Stimulated activated CD8-positive, alpha-beta memory T cell treated with anti-CD3 and anti-CD28 coated beads, Interleukin-15, amount 100 ng/mL, for 48 hours (primary cell): ENCODE data around the gene TMEM266.
A peak's percentile ranks its signal among the peaks of the same experiment; 100 is the strongest.

ENCODE experiments used
- DNase-seq, 2 donors: peaks; one replicate each; pipeline ENCODE4 v3.0.0-alpha.2; 2020; ENCODE audit warnings: low read depth in 2 of 2

TMEM266 gene

DNA sequence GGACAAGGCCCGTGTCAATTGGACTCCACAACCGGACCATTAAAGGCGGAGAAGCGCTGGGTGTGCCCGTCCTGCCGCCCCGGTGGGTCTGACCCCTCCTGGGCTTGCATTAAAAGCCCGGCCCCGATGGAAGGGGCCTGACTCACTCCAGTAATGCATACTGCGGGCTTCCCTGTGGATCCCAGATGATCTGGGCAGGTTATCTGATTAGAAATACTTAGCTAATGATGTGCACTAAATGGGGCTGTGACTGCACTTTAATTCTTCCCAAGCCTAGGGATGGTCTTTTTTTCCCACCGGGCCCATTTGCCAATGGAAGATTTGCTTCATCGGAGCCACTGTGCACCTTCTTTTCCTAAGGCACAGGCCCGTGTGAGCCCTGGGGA is 124.9 kb downstream of the TMEM266 start:
- no peak for DNase-seq

DNA sequence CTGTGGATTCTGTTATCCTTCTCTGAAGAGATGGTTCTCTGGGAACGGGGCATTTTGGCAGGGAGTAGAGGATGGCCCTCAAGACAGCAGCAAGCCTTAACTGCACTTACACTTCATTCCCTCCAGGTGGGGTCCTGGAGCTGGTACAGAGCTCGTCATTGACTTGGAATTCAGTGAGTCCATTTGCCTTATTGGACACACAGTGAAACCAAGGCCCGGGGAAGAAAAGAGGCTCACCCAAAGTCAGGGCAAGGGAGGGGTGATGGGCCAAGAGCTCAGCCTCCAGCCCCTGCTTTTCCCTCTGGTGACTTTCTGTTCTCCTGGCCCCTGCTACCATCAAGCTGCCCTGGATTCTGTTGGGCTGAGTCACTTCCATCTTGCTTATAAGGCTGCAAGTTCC is 125.9 kb downstream of the TMEM266 start:
- DNase-seq, result no peak

DNA sequence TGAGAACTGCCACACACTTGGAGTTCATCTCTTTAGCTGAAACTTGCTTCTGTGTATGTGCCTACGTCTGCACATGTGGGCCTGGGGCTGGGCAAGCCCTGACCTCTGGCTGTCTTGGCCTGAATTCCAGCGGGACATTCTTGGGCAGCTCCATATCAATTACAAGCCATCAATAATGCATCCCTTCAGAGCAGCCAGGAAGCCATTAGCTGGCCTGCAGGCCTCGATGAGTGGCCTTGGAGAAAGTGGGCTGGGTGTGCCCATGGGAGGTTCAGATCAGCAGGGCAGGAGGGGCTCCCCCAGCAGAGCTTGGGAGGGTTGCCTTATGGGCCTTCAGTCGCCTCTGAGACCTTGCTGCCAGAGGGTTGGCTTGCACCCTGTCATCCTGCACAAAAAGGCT is 127.4 kb downstream of the TMEM266 start:
- no peak for DNase-seq

DNA sequence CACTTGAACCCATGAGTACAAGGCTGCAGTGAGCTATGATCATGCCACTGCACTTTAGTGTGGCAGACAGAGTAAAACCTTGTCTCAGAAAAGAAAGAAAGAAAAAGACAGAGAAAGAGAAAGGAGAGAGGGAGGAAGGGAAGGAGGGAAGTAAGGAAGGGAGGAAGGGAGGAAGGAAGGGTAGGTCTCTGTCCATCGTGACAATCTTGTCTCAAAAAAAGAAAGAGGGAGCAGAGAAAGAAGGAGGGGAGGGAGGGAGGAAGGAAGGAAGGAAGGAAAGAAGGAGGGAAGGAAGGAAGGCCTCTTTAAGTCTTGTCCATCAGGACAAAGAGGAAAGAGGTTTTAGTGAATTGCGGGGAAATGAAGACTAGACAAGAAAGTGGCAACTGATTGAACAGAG is 129.3 kb downstream of the TMEM266 start:
- no peak for DNase-seq

DNA sequence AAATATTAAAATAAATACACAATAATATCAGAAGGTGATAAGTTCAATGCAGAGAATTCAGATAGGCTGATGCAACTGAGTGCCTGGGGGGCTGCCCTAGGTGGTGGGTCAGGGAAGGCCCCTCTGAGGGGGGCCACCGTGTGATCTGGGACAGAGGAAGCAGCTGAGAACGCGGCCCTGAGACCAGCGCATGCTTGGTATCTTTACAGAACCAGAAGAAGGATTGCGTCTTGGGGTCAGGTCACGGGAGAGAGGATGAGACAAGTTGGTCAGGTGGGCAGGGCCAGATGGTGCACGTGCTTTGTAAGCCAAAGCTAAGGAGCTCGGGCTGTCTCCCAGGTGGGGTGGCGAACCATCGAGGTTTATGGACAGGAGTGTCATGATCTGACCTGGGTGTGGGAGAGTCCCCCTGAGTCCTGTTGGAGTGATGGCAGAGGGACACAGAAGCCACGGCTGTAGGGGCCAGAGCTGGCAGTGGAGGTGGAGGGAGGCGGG is 130.3 kb downstream of the TMEM266 start:
- DNase-seq, result no peak

DNA sequence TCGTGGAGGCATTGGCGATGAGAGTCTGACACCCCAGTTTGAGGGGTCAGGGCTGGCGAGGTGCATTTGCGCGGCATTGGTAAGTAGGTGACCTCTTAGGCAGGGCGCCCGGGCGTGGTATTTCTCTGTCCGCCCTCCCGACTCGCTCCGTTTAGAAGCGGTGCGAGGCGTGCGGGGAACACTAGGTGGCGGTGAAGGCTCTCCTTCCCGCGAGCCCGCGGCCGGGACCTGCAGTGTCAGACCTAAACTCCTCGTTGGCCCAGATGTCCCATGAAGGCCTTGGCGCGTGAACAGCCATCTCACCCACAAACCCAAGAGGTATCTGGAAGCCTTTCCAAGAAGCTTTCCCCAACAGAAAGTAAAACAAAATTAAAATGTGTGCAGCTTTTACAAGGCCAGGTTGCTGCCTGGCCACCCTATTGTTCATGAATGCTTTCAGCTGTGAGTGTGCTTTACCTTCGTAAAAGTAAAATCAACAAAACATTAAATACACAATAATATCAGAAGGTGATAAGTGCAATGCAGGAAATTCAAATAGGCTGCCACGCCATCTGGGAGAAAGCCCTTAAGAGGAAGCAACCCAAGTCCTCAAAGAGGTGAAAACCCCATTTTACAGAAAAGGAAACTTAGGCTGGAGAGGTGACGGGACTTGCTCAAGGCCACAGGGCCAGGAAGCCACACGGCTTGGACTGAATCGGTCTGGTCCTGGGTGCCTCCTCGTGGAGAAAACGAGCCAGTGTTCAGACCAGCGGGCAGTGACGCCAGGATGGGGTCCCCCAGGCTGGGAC is 131.2 kb downstream of the TMEM266 start:
- DNase-seq, result peak; percentile 54 to 71

DNA sequence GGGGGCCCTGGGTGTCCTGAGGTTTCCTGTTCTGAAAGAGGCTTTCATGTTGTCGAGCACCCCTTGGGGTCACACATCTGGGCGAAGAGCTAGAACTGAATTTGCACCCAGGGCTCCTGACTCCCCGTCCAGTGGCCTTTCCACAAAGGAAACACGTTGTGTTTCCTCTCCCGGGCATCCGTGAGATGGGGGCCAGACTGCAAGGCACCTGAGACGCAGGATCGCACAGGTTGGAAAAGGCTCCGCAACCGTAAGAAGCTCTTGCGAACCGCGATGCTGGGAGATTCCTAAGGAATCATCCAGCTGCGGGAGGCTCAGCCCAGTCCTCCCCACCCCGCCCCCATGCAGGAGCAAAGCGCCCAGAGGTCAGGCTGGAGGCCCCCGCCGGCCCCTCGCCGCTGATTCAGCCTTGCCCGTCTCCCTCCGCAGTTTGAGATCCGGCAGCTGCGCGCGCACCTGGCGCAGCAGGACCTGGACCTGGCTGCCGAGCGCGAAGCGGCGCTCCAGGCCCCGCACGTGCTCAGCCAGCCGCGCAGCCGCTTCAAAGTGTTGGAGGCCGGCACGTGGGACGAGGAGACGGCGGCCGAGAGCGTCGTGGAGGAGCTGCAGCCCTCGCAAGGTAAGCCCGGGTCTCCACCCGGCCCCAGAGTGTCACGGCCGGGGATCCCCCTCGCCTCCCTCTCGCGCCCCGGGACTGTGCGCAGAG is 131.9 kb downstream of the TMEM266 start:
- no peak for DNase-seq

DNA sequence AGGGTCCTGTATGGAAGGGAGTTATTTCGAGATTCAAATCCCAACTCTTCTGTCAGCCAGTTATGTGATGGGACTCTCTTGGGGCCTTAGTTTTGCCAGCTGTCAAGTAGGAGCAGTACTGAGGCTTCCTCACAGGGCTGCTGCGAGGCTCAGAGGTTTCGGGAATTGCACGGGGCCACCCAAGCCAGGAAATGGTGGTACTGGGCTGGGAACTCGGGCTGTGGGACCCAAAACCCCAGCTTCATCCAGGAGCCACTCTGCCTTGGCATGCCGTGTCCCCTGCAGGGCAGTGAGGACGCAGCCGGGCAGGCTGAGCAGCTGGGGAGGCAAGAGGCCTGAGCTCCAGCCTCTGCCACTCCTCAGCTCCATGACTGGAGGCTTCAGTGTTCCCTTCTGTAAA is 132.9 kb downstream of the TMEM266 start:
- DNase-seq, result no peak

DNA sequence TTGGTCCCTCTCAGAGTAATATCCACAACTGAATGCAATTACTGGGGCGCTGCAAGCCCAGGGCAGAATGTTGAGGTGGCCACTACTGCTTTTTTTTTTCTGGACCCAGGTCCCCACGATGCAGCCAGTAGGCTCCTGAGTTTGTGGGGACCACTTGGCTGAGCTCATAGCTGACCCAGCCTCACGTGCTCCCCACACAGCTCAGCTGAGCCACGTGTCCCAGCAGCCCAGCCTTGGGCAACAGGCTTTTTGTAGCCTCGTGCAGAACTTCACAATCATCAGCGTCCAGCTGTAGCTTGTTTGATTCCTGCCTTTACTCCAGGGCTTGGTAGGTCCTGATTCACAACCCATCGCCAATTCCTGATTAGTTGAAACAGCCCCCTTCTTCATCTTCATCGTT is 134.1 kb downstream of the TMEM266 start:
- no peak for DNase-seq

DNA sequence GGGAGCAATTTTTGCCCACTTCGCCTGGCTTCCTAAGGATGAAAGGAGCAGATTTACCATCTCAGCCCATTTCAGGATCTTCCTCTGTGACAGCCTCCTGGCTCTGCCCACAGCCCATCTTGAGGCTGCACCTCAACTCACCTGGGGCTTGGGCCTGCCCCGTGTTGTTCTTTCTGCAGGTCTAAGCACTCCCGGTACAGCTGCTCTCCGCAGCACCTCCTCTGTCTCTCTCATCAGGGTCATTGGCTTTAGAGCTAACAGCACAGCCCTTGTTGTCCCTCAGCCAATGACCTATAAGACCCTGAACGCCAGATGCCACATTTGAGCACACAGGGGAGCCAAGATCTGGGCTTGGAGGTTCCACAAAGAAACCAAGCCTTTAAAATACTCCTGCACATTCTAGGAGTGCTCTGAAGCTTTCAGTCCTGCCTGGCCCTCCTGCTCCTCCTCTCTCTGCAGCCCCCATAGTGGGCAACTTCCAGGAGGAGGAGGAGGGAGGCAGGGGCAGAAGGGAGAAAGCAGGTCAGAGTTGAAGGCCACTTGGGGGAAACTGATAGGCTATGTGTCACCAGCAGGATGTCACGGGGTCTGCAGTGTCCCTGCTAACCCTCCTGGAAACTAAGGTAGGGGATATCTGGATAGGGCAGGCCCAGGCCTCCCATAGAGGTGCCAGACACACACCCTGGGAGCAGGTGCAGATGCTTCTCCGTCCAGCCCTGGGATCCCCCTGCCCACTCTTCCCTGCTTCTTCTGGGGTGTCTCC is 135.9 kb downstream of the TMEM266 start:
- no peak for DNase-seq

DNA sequence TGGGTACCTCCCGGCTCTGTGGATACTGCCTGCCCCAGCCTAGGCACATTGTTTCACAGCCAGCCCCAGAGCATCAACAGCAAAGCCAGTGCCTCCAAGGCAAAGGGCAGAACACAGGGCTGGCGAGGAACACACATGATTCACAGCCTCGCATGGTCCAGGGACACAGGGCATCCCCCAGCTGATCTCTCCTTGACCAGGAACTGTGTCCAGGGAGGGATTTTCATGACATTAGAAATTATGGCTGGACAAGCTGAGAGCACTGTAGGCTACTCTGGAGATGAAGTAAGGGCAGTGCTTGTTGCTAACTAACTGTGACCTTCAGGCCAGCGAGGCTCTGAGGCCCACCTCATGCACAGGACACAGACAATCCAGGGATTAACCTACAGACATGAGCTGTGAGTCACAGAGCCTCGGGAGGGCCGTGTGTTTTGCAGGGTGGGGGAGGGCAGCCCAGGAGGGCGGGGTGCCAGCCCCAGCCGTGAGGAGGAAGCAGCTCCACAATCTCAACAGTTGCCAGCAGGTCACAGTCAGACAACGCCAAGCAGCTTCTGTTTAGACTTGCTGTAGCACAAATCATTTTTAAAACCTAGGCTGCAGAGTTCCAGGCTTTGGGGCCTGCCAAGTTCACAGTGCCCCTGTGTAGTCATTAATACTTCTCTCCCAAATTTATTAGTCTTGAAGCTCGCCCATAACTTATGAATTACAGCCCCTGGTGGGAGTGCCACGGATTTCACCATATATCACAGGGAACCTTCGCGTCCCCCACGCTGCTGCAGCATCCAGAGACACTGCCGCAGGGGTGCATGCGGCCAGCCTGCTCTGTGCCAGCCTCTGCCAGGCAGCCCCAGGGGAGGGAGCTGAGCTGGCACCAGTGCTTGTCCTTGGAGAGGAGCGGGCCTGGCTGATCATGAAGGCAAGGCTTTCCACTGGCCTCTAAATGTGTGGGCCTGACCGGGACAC is 136.8 kb downstream of the TMEM266 start:
- no peak for DNase-seq

DNA sequence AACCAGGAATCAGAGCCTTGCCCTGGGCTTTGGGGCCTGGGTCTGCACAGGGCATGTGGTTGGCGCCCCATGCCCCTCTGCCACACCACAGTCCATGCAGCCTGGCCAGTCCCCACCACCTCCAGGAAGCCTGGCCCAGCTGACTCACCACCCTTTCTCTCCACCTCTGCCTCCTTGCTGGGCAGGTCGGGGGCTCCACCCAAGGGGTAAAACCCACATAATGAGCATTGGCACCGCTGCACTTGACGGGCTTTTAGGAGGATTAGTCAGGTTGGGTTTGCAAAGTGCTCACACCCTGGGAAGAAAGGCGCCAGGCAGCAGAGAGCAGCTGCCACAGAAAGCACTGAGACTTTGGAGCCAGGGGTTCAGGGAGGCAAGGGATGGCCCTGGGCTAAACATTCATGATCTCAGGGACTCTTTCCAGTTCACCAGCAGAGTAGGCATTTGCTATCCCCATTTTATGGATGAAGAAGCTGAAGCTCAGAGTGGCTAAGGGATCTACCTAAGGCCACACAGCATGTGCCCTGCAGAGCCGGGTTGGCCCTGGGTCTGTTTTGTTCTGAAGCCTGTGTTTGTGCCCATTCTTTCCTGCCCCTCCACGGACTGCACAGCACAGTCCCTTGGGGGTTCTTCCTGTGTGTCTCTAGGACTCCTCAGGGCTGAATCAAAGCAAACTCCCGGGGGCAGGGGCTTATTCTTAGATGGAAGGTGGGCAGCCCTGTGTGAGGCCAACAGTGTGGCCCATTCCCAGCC is 138.1 kb downstream of the TMEM266 start:
- DNase-seq, result no peak

DNA sequence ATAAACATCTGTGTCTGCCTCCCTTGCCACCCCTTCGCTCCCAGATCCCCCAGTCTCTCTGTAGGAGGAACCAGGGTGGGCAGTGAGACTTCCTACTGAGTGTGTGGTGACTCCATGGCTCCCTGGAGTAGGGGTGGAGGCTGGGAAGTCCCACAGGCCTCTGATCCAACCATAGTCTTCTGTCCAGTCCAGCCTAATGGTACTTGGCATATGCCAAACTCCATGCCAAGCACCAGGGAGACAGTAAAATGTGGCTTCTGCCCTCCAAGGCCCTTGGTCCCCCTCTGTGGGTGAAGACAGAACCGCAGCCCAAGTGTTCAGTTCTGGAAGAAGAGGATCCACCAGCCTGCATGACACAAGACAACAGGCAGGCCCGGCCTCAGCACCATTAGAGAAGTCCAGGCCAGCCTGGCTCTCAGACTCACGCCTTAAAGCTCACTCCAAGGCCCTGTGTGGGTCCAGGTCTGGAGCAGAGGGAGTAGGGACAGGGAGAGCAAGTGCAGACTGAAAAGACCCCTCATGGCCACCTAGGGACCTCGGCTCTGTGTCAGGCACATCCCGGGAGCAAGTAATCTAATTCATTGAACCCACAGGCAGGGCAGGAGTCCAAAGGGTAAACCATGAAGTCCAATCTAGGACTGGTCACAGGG is 138.8 kb downstream of the TMEM266 start:
- no peak for DNase-seq

DNA sequence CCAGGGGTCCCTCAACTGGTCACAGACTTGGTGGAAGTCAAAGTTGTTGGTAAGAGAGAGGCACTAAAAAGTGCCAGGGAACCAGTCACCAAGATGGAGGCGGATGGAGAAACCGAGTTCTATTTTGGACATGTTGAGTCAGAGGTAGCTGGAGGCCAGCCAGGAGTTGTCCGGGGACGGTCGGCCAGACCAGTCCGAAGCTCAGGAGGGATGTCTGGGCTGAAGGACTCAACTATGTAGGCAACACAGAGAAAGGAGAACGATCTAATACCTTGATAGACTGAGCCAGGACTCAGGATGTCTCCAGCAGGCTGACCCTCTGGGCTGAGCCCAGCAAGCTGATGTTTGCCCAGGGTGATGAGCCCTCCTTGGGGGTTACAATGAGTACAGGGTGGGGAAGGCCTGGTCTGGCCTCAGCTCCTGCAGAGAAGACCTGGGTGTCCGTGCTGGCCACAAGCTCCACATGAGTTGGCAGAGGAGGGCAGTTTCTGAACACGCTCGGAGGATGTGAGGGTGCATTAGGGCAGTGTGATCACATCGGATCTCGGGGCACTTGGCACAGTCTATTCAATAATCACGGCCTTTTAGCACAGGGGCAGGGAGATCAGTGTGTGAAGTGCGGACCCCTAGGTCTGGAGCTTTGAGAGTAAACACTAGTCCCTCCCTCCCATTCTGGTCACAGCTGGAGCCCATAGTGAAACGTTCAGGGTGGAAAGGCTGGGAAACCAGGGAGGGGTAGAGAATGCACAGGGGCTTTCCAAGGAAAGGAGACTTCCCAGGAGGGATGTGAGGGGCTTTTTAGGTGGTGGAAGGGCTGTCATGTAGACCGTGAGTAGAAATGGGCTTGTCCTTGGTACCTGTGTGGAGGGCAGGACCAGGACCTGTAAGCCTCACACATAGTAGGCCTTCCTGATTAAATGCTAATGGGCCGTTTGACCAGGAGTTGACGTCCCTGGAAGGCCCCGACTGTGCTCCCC is 139.6 kb downstream of the TMEM266 start:
- no peak for DNase-seq

DNA sequence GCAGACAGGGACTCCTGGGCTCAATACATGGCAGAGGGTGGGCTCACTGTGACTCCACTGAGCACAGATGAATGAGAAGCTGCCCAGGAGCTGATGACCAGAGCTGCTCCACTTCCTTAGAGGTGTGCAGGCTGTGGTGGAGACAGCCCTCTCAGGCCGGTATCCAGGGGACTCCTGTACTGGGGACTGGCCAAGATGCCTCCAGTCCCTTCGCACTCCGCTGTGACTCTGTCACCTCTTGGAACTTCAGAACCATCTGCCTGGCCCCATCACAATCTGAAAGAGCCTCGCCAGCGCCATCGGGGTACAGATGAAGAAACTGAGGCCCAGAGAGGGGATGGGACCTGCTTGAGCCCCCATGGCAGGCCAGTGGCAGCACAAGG is 140.3 kb downstream of the TMEM266 start:
- no peak for DNase-seq

DNA sequence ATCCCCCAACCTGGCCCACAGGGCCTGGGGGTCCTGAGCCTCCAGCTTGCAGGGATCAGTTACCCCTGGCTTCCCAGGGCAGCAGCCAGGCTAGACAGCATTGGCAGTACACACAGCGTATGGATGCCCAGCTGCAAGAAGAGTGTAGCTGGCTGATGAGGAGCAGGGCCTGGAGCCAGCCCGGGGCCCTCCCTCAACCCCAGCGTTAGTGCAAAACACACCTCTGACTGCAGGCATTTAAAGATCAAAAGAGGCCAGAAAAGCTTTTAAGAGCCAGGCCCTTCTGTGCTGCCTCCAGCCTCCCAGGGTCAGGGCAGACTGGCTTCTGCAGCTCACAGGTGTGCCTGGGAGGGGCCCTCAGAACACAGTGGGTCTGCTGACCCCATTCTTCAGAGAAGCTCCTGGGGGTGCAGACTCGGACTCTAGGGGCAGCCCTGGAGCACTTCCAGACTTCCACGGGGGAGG is 140.9 kb downstream of the TMEM266 start:
- DNase-seq, result no peak

DNA sequence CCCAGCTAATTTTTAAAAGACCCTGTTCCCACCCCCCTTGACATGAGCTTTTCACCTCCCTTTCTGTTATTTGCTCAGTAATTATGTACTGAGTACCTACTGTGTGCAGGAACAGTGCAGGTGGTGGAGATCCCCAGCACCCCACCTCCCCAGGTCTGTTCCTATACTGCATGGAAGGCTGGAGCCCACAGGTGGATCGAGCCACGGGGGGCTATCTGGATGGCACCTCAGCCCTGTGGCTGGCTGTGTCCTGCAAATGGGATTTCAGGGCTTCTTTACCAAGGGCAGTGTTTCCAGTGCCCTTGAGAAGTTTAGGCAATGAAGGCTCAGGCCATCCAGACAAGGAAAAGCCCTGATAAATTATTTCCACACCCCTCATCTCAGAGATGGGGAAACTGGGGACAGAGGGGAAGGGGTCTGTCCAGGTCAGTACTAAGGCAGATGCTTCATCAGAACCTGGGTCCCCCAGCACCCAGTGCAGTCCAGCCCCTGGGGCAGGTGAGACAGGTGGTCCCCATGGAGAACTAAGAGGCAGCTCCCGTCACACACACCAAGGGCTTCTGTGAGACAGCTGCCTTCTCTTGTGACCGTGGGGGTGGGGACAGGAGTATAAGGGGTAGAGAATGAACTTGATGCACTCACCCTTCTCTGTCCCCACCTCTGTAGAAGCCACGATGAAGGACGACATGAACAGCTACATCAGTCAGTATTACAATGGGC is 141.9 kb downstream of the TMEM266 start:
- DNase-seq, result no peak
